Breast epithelium (tissue), 3 donors: Measurements from ENCODE around the gene ATP6V1B1.

Experiments
- CTCF ChIP-seq, 3 donors: fragments of 450-650 bp; IDR thresholded peaks; one replicate each; pipeline ENCODE4 v1.5.1; 2016 to 2017; ENCODE audit warnings: antibody characterized with exemption in 3 of 3, mild to moderate bottlenecking in 3 of 3, moderate library complexity in 3 of 3
- POLR2A ChIP-seq: fragments of 450-650 bp; IDR thresholded peaks from one replicate; pipeline ENCODE4 v1.6.1; 2016; ENCODE audit warnings: antibody characterized with exemption, mild to moderate bottlenecking, moderate library complexity
- POLR2AphosphoS5 ChIP-seq, 3 donors: sonication (generic); formaldehyde crosslinking; IDR thresholded peaks; one replicate each; pipeline ENCODE4 v1.6.1; 2017; ENCODE audit warnings: antibody characterized with exemption in 3 of 3

- no peak for TF ChIP-seq CTCF (IDR thresholded peaks at IDR 0.05)
- TF ChIP-seq POLR2A: no peak
- no peak for TF ChIP-seq POLR2AphosphoS5 (IDR thresholded peaks at IDR 0.05)
Observed at GRCh38 chr2:70902579-70902978, 33.1 kb upstream of the ATP6V1B1 start.
